Neural cell (in vitro differentiated cells): ENCODE data around the gene NOD1. TPM values are rescaled to one million over a fixed set of nuclear protein-coding genes. Genes with fewer than 3 reads are reported as not detected.

ENCODE experiments used
- H2AFZ ChIP-seq: fragments of 200-600, 300-800 bp; sonication (generic), shearing (Covaris generic); 2 replicates; pipeline ENCODE4 v1.6.0; 2014; ENCODE audit warnings: low read depth, mild to moderate bottlenecking, antibody characterized with exemption, low read length, moderate library complexity
- H3F3A ChIP-seq: fragments of 200-600 bp; shearing (Covaris generic); 2 replicates; pipeline ENCODE4 v1.6.1; 2016; ENCODE audit warnings: mild to moderate bottlenecking, moderate library complexity, mixed read lengths, antibody characterized with exemption, low read length; ENCODE audit not compliant: insufficient read depth, poor library complexity, severe bottlenecking
- H3K27ac ChIP-seq: fragments of 200-600, 300-800 bp; sonication (generic), shearing (Covaris generic); 2 replicates; pipeline ENCODE4 v1.5.1; 2014; ENCODE audit warnings: mild to moderate bottlenecking, low read length, moderate library complexity
- H3K27me3 ChIP-seq: fragments of 300-800, 200-600 bp; sonication (generic), shearing (Covaris generic); 2 replicates; pipeline ENCODE4 v1.6.0; 2014; ENCODE audit warnings: mild to moderate bottlenecking, low read depth, low read length, moderate library complexity; ENCODE audit not compliant: insufficient read depth
- H3K36me3 ChIP-seq: fragments of 300-800, 200-600 bp; sonication (generic), shearing (Covaris generic); 2 replicates; pipeline ENCODE4 v1.5.1; 2014; ENCODE audit warnings: mild to moderate bottlenecking, antibody characterized with exemption, low read length, moderate library complexity; ENCODE audit not compliant: insufficient read depth
- H3K4me2 ChIP-seq: fragments of 300-800, 200-600 bp; sonication (generic), shearing (Covaris generic); 2 replicates; pipeline ENCODE4 v1.6.0; 2014; ENCODE audit warnings: mild to moderate bottlenecking, low read length
- H3K4me3 ChIP-seq: fragments of 300-800, 200-600 bp; sonication (generic), shearing (Covaris generic); 2 replicates; pipeline ENCODE4 v1.5.1; 2014; ENCODE audit warnings: mild to moderate bottlenecking, low read length, moderate library complexity
- H3K79me2 ChIP-seq: fragments of 200-600 bp; shearing (Covaris generic); replicated peaks from 2 replicates; pipeline ENCODE4 v1.6.0; 2014; ENCODE audit warnings: mild to moderate bottlenecking, low read length, moderate library complexity; ENCODE audit not compliant: insufficient read depth
- H3K9ac ChIP-seq: fragments of 300-800, 200-600 bp; sonication (generic), shearing (Covaris generic); 2 replicates; pipeline ENCODE4 v1.6.1; 2016; ENCODE audit warnings: mild to moderate bottlenecking, low read length, mixed read lengths
- H3K9me2 ChIP-seq: fragments of 200-600 bp; shearing (Covaris generic); 2 replicates; pipeline ENCODE4 v1.6.1; 2016; ENCODE audit warnings: mild to moderate bottlenecking, low read length, mixed read lengths; ENCODE audit not compliant: insufficient read depth
- H3K9me3 ChIP-seq: fragments of 200-600, 300-800 bp; sonication (generic), shearing (Covaris generic); 2 replicates; pipeline ENCODE4 v1.6.1; 2016; ENCODE audit warnings: mild to moderate bottlenecking, mixed run types, low read length, moderate library complexity, mixed read lengths
- H4K20me1 ChIP-seq: fragments of 200-600 bp; shearing (Covaris generic); 2 replicates; pipeline ENCODE4 v1.6.1; 2016; ENCODE audit warnings: mild to moderate bottlenecking, mixed run types; ENCODE audit not compliant: insufficient read depth
- EP300 ChIP-seq: fragments of 450-650 bp; conservative IDR thresholded peaks from 2 replicates; pipeline ENCODE4 v1.6.1; 2014; ENCODE audit warnings: antibody characterized with exemption, mild to moderate bottlenecking, moderate library complexity; ENCODE audit not compliant: poor library complexity, severe bottlenecking
- EZH2 ChIP-seq: fragments of 200-600, 300-800 bp; shearing (Covaris generic), sonication (generic); IDR thresholded peaks from 2 replicates; pipeline ENCODE4 v1.6.1; 2014; ENCODE audit warnings: antibody characterized with exemption, low read length, borderline replicate concordance, mild to moderate bottlenecking; ENCODE audit not compliant: insufficient read depth, poor library complexity, severe bottlenecking
- MXI1 ChIP-seq: fragments of 450-650 bp; conservative IDR thresholded peaks from 2 replicates; pipeline ENCODE4 v1.6.1; 2014; ENCODE audit warnings: antibody characterized with exemption, mild to moderate bottlenecking; ENCODE audit not compliant: poor library complexity, severe bottlenecking
- POLR2AphosphoS5 ChIP-seq: IDR thresholded peaks from 2 replicates; pipeline ENCODE4 v1.6.1; 2012
- RAD21 ChIP-seq: fragments of 450-650 bp; conservative IDR thresholded peaks from 2 replicates; pipeline ENCODE4 v1.6.1; 2014; ENCODE audit warnings: antibody characterized with exemption, mild to moderate bottlenecking, moderate library complexity
- SMC3 ChIP-seq: fragments of 450-650 bp; conservative IDR thresholded peaks from 2 replicates; pipeline ENCODE4 v1.6.1; 2014; ENCODE audit warnings: antibody characterized with exemption, mild to moderate bottlenecking, moderate library complexity; ENCODE audit not compliant: poor library complexity
- TAF1 ChIP-seq: IDR thresholded peaks from 2 replicates; pipeline ENCODE4 v1.6.1; 2012; ENCODE audit warnings: low read depth
- polyA plus RNA-seq: library from polyadenylated mRNA; depleted of rRNA; stranded (reverse); fragments of >200 nt; gene quantifications from 2 replicates; pipeline ENCODE4 v1.2.3, GENCODE V29; 2014
- TF ChIP-seq, protein P1 (sequence below): fragments of 450-650 bp; IDR thresholded peaks from 2 replicates; pipeline ENCODE4 v1.5.1; 2014; ENCODE audit warnings: antibody characterized with exemption, mild to moderate bottlenecking, moderate library complexity; ENCODE audit not compliant: poor library complexity, severe bottlenecking
- TF ChIP-seq, protein P2 (sequence below): IDR thresholded peaks from 2 replicates; pipeline ENCODE4 v1.6.1; 2012; ENCODE audit warnings: borderline replicate concordance

Gene NOD1
- polyA plus RNA-seq, 1 donor from 2014 or later = 0.43 TPM

DNA sequence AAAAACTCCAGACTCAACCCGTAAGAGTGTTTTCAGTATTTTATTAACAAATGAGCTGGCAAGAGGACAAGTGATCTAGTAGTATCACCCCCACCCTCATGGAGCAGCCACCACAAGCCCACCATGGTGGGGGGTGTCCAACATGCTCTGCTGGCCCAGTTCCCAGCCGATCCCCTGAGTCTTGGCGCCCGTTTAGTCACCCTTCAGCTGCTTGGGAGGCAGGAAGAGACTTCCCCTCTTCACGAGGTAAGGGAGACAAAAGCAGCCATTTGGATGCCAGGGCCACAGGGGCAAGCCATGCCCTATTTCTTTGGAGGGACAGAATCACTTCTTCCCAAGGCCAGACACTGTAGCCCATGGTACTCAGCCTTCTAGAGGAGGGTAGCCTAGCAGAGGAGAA is 54.1 kb downstream of the NOD1 start:
- Histone ChIP-seq H3F3A (no peaks in the 10 kb centered on the region), H2AFZ (no peak overlapping the region), H3K27ac (no peak overlapping the region), H3K4me2 (no peak overlapping the region), H4K20me1 (no peaks in the 10 kb centered on the region), H3K36me3 (no peaks in the 10 kb centered on the region), H3K9me3 (no peaks in the 10 kb centered on the region), H3K79me2 (no peaks in the 10 kb centered on the region), H3K4me3 (no peak overlapping the region), H3K9me2 (no peaks in the 10 kb centered on the region), H3K9ac (no peak overlapping the region), H3K27me3 (no peaks in the 10 kb centered on the region)
- TF ChIP-seq POLR2AphosphoS5 (no peak), SMC3 (no peak), EZH2 (no peak), EP300 (no peak), MXI1 (no peak), RAD21 (no peak), TAF1 (no peak)
- TF ChIP-seq, protein P1, sequence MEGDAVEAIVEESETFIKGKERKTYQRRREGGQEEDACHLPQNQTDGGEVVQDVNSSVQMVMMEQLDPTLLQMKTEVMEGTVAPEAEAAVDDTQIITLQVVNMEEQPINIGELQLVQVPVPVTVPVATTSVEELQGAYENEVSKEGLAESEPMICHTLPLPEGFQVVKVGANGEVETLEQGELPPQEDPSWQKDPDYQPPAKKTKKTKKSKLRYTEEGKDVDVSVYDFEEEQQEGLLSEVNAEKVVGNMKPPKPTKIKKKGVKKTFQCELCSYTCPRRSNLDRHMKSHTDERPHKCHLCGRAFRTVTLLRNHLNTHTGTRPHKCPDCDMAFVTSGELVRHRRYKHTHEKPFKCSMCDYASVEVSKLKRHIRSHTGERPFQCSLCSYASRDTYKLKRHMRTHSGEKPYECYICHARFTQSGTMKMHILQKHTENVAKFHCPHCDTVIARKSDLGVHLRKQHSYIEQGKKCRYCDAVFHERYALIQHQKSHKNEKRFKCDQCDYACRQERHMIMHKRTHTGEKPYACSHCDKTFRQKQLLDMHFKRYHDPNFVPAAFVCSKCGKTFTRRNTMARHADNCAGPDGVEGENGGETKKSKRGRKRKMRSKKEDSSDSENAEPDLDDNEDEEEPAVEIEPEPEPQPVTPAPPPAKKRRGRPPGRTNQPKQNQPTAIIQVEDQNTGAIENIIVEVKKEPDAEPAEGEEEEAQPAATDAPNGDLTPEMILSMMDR = no peak
- TF ChIP-seq, protein P2, sequence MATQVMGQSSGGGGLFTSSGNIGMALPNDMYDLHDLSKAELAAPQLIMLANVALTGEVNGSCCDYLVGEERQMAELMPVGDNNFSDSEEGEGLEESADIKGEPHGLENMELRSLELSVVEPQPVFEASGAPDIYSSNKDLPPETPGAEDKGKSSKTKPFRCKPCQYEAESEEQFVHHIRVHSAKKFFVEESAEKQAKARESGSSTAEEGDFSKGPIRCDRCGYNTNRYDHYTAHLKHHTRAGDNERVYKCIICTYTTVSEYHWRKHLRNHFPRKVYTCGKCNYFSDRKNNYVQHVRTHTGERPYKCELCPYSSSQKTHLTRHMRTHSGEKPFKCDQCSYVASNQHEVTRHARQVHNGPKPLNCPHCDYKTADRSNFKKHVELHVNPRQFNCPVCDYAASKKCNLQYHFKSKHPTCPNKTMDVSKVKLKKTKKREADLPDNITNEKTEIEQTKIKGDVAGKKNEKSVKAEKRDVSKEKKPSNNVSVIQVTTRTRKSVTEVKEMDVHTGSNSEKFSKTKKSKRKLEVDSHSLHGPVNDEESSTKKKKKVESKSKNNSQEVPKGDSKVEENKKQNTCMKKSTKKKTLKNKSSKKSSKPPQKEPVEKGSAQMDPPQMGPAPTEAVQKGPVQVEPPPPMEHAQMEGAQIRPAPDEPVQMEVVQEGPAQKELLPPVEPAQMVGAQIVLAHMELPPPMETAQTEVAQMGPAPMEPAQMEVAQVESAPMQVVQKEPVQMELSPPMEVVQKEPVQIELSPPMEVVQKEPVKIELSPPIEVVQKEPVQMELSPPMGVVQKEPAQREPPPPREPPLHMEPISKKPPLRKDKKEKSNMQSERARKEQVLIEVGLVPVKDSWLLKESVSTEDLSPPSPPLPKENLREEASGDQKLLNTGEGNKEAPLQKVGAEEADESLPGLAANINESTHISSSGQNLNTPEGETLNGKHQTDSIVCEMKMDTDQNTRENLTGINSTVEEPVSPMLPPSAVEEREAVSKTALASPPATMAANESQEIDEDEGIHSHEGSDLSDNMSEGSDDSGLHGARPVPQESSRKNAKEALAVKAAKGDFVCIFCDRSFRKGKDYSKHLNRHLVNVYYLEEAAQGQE = no peak

DNA sequence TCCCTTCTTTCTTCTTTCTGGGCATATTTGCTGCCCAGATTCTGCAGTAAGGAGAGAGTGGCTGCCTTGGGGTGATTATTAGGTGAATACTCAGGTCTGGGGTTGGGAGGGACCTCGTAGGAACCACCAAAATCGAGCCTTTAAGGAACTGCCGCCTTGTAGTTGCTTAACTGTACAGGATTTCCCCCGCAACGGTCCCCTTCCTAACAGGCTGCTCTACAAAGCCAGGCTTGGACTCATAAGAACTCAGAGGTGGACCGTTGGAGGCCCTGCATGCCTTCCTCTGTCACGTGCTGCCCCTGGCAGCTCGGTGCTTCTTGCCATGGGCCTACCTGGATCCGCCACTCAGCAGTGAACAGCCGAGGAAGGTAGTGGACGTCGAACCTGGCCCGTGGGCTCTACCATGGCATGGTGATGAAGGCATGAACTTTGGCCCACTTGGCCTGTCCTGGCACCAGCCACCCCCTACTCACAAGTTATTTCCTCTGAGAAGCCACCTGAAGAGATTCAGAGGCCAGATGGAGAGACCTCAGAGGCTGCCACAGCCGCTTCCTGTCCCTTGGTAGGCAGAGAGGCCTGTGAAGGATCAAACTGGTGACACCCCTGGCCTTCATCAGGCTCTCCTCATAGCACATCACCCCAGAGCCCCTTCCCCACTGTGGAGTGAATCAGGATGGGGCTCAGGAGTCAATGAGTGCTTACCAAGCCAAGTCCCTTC is 54.6 kb downstream of the NOD1 start:
- H2AFZ ChIP-seq = no peak overlapping the region
- no peaks in the 10 kb centered on the region for H3K79me2 ChIP-seq
- H3K9me3 ChIP-seq = no peaks in the 10 kb centered on the region
- no peaks in the 10 kb centered on the region for H3K9me2 ChIP-seq
- H3K9ac ChIP-seq = no peak overlapping the region
- H3F3A ChIP-seq = no peaks in the 10 kb centered on the region
- H3K4me2 ChIP-seq = no peak overlapping the region
- H3K4me3 ChIP-seq = no peak overlapping the region
- no peaks in the 10 kb centered on the region for H3K36me3 ChIP-seq
- H4K20me1 ChIP-seq = no peaks in the 10 kb centered on the region
- TF ChIP-seq EZH2 = no peak
- no peak for TF ChIP-seq RAD21
- TF ChIP-seq, protein P2 = no peak
- TF ChIP-seq, protein P1 = no peak
- TF ChIP-seq MXI1 = no peak
- TF ChIP-seq POLR2AphosphoS5 = no peak
- H3K27ac ChIP-seq = no peak overlapping the region
- H3K27me3 ChIP-seq = no peaks in the 10 kb centered on the region
